ENCODE measurements around the gene CDC42SE2.

CDC42SE2 gene

DNA sequence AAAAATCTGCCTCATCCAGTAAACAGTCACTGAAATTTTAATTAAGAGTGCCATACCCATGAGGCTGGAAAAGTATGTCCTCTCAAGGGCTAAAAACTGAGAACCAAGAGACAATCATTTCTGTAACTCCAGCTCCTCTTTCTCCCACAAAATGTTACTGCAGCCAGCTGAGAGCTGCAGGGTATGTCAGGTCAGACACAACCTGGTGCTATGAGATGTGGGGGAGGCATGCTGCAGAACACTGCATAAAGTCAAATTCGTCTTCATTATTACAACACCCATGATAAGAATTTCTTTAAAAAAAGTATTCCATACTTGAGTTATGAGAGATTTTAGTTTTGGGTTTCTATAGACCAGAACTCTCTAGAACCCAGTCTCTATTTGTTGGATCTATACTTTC, 162.2 kb downstream of the CDC42SE2 start:
- no peak for DNase-seq (ENCODE audit: low read depth in 1 of 2, low spot score in 1 of 2)

DNA sequence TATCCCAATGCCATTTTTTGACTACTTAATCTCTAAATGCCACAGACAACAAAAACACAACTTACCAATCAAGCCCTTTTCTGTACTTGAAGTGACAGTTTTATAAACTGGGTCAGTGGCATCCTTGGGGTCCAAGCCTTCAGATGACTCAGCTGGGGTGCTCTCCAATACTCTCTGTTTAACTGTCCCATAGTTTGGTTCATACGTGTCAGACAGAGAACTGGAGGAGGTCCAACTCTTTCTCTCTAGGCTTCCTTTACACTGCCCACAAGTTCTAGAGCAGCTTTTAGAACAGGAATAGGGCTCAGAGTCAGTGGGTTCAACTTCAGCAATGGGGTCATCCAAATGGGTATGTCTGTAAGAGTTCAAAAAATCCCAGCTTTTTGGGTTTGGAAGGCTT, 166.9 kb downstream of the CDC42SE2 start:
- no peak for DNase-seq (ENCODE audit: low read depth in 1 of 2, low spot score in 1 of 2)

DNA sequence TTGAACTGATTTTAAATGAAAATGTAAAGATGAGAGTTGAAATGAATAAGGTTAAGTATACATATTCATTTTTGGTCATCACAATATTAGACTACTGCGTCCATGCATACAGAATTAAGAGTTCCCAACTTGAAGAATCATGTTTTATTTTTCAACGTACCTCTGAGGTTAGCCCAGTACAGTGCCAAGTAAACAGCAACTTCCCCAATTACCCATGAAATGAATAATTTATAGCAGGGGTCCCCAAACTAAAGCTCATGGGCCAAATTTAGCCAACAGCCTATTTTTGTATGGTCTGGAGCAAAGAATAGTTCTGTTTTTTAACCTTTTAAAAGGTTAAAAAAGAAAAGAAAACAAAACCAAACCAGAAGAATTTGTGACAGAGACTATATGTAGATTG, 167.9 kb downstream of the CDC42SE2 start:
- no peak for DNase-seq (ENCODE audit: low read depth in 1 of 2, low spot score in 1 of 2)

DNA sequence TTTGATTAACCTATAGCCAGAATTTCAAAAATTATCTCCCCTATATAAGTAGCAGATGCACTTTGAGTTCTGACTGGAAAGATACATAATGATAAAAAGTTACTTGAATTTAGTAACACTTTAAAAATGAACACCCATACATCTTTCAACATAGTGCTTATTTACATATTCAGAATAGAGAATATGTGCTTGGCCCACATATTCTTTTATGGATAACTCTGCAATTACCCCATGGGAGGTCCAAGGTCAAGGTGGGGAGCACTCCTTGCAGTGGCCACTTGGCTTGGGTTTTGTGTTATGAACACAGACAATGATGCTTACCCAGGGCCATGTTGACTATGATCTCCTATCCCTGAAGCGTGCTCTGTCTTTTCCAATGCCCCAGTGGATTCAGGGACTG, 169.3 kb downstream of the CDC42SE2 start:
- no peak for DNase-seq (ENCODE audit: low read depth in 1 of 2, low spot score in 1 of 2)

DNA sequence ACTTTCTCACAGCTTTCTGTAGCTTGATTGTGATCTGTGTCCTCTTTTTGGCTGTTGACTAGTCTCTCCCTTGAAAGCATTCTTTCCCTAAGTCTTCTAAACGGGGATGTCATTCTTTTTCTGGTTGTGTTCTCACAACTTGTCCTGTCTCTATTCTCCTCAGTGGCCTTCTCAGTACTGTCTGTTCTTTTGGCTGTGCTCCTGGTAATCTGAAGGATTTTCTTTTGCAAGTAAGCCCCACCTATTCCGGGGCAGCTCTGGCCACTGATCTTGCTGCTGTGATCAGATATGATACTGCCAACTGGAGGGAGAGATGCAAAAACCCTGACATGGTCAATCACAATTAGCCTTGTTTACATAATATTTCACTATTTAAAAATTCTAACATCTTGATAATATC, 172.2 kb downstream of the CDC42SE2 start:
- no peak for DNase-seq (ENCODE audit: low read depth in 1 of 2, low spot score in 1 of 2)

DNA sequence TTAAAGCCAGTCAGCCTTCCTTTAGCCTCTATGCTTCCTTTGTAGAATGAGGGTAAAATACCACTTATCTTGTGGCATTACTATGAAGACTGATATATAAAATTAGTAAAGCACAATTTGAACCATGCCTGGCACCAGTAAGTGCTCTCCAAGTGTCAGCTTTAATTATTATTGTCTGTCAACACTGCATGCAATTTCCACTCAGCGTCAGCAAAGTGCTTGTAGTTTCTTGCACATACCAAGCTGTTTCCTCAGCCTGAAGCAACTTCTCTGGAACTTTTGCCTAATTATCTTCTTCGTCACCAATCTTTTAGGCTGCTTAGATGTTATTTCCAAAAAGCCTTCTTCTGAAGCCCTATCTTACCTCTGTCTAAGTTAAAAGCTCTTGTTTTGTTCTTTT, 177.3 kb downstream of the CDC42SE2 start:
- no peak for DNase-seq (ENCODE audit: low read depth in 1 of 2, low spot score in 1 of 2)

Measured in activated T-helper 1 cell treated with anti-CD3 and anti-CD28 coated beads, Interleukin-2, amount 50 U/mL, for 16 hours (primary cell).